HG03066 (cell line): Measurements from ENCODE around the gene ATP8B3.

Experiments used
- ATAC-seq: cut with Tn5 transposase; IDR thresholded peaks from one replicate; pipeline ENCODE4 v1.9.1; 2021; ENCODE audit warnings: low read depth; ENCODE audit not compliant: unreplicated experiment

The ATP8B3 gene

GRCh38 chr19:1775951-1776605, 36.0 kb downstream of the ATP8B3 start:
- no peak for ATAC-seq

- ATAC-seq: no peak
Measured at GRCh38 chr19:1774989-1775772, 36.9 kb downstream of the ATP8B3 start.

- ATAC-seq: no peak
Measured at GRCh38 chr19:1773184-1773583, 38.9 kb downstream of the ATP8B3 start.

GRCh38 chr19:1770866-1771576, 41.1 kb downstream of the ATP8B3 start:
- ATAC-seq: no peak

- no peak for ATAC-seq
Measured at GRCh38 chr19:1769645-1769985, 42.5 kb downstream of the ATP8B3 start.

GRCh38 chr19:1768918-1769644, 43.0 kb downstream of the ATP8B3 start:
- no peak for ATAC-seq

GRCh38 chr19:1768248-1768647, 43.8 kb downstream of the ATP8B3 start:
- ATAC-seq: no peak

GRCh38 chr19:1767464-1767933, 44.6 kb downstream of the ATP8B3 start:
- no peak for ATAC-seq

GRCh38 chr19:1766800-1767352, 45.2 kb downstream of the ATP8B3 start:
- ATAC-seq: no peak

GRCh38 chr19:1765904-1766799, 45.9 kb downstream of the ATP8B3 start:
- ATAC-seq: no peak

- no peak for ATAC-seq
Measured at GRCh38 chr19:1765232-1765903, 46.7 kb downstream of the ATP8B3 start.

GRCh38 chr19:1764729-1765128, 47.3 kb downstream of the ATP8B3 start:
- no peak for ATAC-seq

- ATAC-seq: no peak
Measured at GRCh38 chr19:1763648-1764639, 48.1 kb downstream of the ATP8B3 start.

- no peak for ATAC-seq
Measured at GRCh38 chr19:1762243-1763117, 49.6 kb downstream of the ATP8B3 start.

- no peak for ATAC-seq
Measured at GRCh38 chr19:1761528-1762242, 50.4 kb downstream of the ATP8B3 start.
